ENCODE data around the gene CHKB. TPM values are rescaled to one million over a fixed set of nuclear protein-coding genes. Genes with fewer than 3 reads are reported as not detected.

Gene CHKB
- total RNA-seq, 1 experiment from 2014 or later: 5.5 TPM

GRCh38 chr22:50604256-50605001 lies 21.8 kb upstream of the CHKB start:
- no peaks in the 10 kb centered on the region for H3K9me3 ChIP-seq
- H3K27me3 ChIP-seq: peaks cover 4% of the 10 kb centered on the region; the same call in 1 of the 2 replicates
- no peak overlapping the region for H3K4me3 ChIP-seq
- DNase-seq: no peak
- no peaks in the 10 kb centered on the region for H3K36me3 ChIP-seq

GRCh38 chr22:50603511-50604255 lies 21.0 kb upstream of the CHKB start:
- H3K27me3 ChIP-seq: peaks cover 4% of the 10 kb centered on the region; the same call in 1 of the 2 replicates
- H3K4me3 ChIP-seq: no peak overlapping the region
- DNase-seq: no peak
- no peaks in the 10 kb centered on the region for H3K36me3 ChIP-seq
- H3K9me3 ChIP-seq: no peaks in the 10 kb centered on the region

GRCh38 chr22:50602338-50602700 lies 19.7 kb upstream of the CHKB start:
- Histone ChIP-seq H3K27me3 (peaks cover 4% of the 10 kb centered on the region; the same call in 1 of the 2 replicates), H3K36me3 (no peaks in the 10 kb centered on the region), H3K4me3 (no peak overlapping the region), H3K9me3 (no peaks in the 10 kb centered on the region)
- no peak for DNase-seq

- Histone ChIP-seq H3K27me3 (peaks cover 4% of the 10 kb centered on the region; the same call in 1 of the 2 replicates), H3K9me3 (no peaks in the 10 kb centered on the region), H3K36me3 (no peaks in the 10 kb centered on the region), H3K4me3 (no peak overlapping the region)
- no peak for DNase-seq
Measured at GRCh38 chr22:50601669-50602337, 19.2 kb upstream of the CHKB start.

GRCh38 chr22:50600967-50601668 lies 18.5 kb upstream of the CHKB start:
- Histone ChIP-seq H3K27me3 (peaks cover 4% of the 10 kb centered on the region; the same call in 1 of the 2 replicates), H3K9me3 (no peaks in the 10 kb centered on the region), H3K4me3 (no peak overlapping the region), H3K36me3 (no peaks in the 10 kb centered on the region)
- no peak for DNase-seq

GRCh38 chr22:50600538-50600937 lies 17.9 kb upstream of the CHKB start, which contains the start of gene MAPK8IP2:
MAPK8IP2 (plus strand) TSS chr22:50600793; CDS start chr22:50600819, 26 bp downstream.
- no peaks in the 10 kb centered on the region for H3K9me3 ChIP-seq
- H3K36me3 ChIP-seq: no peaks in the 10 kb centered on the region
- H3K27me3 ChIP-seq: peaks cover 4% of the 10 kb centered on the region; the same call in 1 of the 2 replicates
- H3K4me3 ChIP-seq: no peak within 1 kb of the TSS
- DNase-seq: peak; percentile 35

GRCh38 chr22:50599816-50600455 lies 17.3 kb upstream of the CHKB start:
- H3K36me3 ChIP-seq: no peaks in the 10 kb centered on the region
- H3K9me3 ChIP-seq: no peaks in the 10 kb centered on the region
- no peak overlapping the region for H3K4me3 ChIP-seq
- peaks cover 4% of the 10 kb centered on the region; the same call in 1 of the 2 replicates for H3K27me3 ChIP-seq
- peak; percentile 48 for DNase-seq

GRCh38 chr22:50597097-50597496 lies 14.4 kb upstream of the CHKB start:
- H3K27me3 ChIP-seq: peaks cover 4% of the 10 kb centered on the region; the same call in 1 of the 2 replicates
- no peak for DNase-seq
- H3K9me3 ChIP-seq: no peaks in the 10 kb centered on the region
- no peaks in the 10 kb centered on the region for H3K36me3 ChIP-seq
- H3K4me3 ChIP-seq: no peak overlapping the region

GRCh38 chr22:50595189-50595588 lies 12.5 kb upstream of the CHKB start:
- DNase-seq: no peak
- Histone ChIP-seq H3K9me3 (no peaks in the 10 kb centered on the region), H3K36me3 (no peaks in the 10 kb centered on the region), H3K4me3 (no peak overlapping the region), H3K27me3 (peaks cover 12% of the 10 kb centered on the region)

GRCh38 chr22:50587407-50587806 lies 4.8 kb upstream of the CHKB start:
- H3K27me3 ChIP-seq: peaks cover 19% of the 10 kb centered on the region
- no peak for DNase-seq
- no peaks in the 10 kb centered on the region for H3K36me3 ChIP-seq
- H3K9me3 ChIP-seq: no peaks in the 10 kb centered on the region
- H3K4me3 ChIP-seq: no peak overlapping the region

- H3K4me3 ChIP-seq: no peak overlapping the region
- H3K36me3 ChIP-seq: no peaks in the 10 kb centered on the region
- no peak for DNase-seq
- H3K27me3 ChIP-seq: peaks cover 18% of the 10 kb centered on the region
- H3K9me3 ChIP-seq: no peaks in the 10 kb centered on the region
Measured at GRCh38 chr22:50586416-50586815, 3.8 kb upstream of the CHKB start.

GRCh38 chr22:50585781-50586180 lies 3.1 kb upstream of the CHKB start:
- no peak overlapping the region for H3K4me3 ChIP-seq
- H3K9me3 ChIP-seq: no peaks in the 10 kb centered on the region
- DNase-seq: no peak
- peaks cover 15% of the 10 kb centered on the region for H3K27me3 ChIP-seq
- H3K36me3 ChIP-seq: no peaks in the 10 kb centered on the region

GRCh38 chr22:50585238-50585637 lies 2.6 kb upstream of the CHKB start:
- no peak for DNase-seq
- Histone ChIP-seq H3K9me3 (no peaks in the 10 kb centered on the region), H3K4me3 (no peak overlapping the region), H3K27me3 (peaks cover 11% of the 10 kb centered on the region), H3K36me3 (0 out of 2 replicates have a peak, but pooled peaks cover 3% of the 10 kb centered on the region)

GRCh38 chr22:50584106-50585096 lies 1.8 kb upstream of the CHKB start:
- no peaks in the 10 kb centered on the region for H3K9me3 ChIP-seq
- no peak overlapping the region for H3K4me3 ChIP-seq
- peaks cover 3% of the 10 kb centered on the region; the same call in 1 of the 2 replicates for H3K27me3 ChIP-seq

GRCh38 chr22:50583294-50583861 lies 729 bp upstream of the CHKB start:
- no peak for DNase-seq
- H3K4me3 ChIP-seq: peak overlapping the region; percentile 87
- no peaks in the 10 kb centered on the region for H3K9me3 ChIP-seq
- 0 out of 2 replicates have a peak, but pooled peaks cover 6% of the 10 kb centered on the region for H3K36me3 ChIP-seq
- H3K27me3 ChIP-seq: no peaks in the 10 kb centered on the region

More at GRCh38 chr22:50584106-50585096, 1.8 kb upstream of the CHKB start:
- 0 out of 2 replicates have a peak, but pooled peaks cover 6% of the 10 kb centered on the region for H3K36me3 ChIP-seq
- DNase-seq: no peak
